HG03025 (cell line): ENCODE measurements around the gene ZBP1.

ENCODE experiments used
- ATAC-seq: cut with Tn5 transposase; IDR thresholded peaks from one replicate; pipeline ENCODE4 v1.9.1; 2021; ENCODE audit warnings: mild to moderate bottlenecking, moderate library complexity; ENCODE audit not compliant: unreplicated experiment, low FRiP score

ZBP1 gene

GRCh38 chr20:57658833-57659516, 38.7 kb upstream of the ZBP1 start:
- no peak for ATAC-seq

GRCh38 chr20:57658447-57658832, 38.2 kb upstream of the ZBP1 start:
- no peak for ATAC-seq

DNA sequence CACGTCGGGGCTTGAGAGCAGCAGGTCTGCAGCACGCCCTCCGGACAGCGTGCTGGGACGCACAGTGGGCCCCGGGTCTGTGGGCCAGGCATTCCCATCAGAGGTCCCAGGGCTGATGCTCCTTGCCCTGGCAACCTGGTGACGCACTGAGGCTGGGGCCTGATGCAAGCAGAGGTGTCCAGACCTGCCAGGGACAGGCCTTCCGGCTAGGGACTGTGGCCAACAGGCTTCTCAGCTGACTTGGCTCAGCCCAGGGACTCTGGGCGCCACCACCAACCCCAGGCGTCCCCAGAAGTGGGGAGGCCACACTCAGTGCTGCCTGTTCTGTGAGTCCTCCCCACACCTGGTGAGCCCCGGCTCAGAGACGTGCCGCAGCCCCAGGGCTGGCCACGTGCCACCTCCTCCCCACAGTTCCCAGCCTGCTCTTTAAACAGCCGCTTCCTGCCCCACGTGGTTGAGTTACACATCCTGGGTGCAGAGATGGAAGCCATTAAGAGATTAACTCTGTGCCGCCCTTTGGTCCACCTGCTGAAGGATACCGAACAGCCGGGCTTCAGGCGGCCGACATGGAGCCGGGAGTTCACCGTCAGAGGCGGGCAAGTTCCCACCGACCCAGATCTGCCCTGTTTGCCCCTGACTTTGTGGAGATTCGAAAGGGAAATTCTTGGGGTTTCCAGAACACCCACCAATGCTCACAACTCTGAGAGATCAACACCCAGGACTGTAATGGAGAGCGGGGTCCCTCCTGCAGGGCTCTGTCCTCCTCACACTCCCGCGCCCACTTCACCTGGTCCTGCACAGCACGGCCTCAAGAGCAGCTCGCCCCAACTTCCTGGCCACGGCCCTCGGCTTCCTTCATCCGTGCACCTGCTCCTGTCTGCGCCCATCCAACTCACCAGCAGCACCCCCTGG, 37.6 kb upstream of the ZBP1 start:
- ATAC-seq: no peak

DNA sequence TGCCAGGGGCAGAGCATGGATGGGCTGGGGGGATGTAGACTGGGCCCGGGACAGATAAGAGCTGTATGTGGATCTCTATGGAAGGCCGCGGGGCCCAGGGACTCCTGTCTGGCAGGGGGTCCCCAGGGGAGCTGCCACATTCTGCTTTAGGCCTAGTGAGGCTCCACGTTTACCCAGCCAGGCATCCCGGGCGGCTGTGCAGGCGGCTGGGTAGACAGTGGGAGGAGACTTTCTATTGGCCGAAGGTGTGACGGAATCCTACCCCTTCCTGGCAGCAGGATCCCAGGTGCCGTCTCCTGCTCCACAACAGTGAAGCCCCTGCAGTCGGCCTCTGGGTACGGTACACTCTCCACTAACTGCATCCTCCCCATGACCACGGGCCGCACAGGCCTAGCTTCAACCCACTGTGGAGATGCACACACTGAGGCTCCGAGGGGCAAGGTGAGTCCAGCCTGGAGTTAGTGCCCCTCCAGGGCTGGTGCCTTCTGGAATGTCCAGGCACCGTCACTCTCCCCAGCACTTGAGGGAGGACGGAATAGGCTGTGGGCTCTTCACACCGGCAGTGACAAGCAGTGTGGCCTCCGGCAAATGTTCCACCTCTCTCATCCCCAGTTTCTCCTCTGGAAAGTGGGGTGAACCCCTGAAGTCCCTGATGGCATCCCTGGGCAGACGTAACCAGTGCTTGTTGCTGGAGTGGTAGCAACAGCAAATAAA, 36.8 kb upstream of the ZBP1 start:
- no peak for ATAC-seq

GRCh38 chr20:57656252-57656820, 36.1 kb upstream of the ZBP1 start:
- ATAC-seq: no peak

DNA sequence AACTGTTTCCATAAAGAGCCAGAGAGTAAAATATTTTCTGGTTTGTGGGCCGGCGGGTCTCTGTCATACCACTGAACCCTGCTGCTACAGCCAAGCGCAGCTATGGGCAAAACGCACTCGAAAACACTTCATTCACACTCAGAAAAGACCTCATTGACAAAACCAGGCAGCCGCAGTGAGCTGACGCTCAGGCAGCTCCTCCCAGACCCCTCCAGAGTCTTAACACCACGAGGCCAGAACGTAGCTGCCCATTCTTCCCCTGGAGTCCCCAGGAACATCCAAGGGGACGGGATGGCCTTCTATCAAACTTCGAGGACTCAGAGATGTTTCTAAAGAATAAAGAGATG, 35.6 kb upstream of the ZBP1 start:
- no peak for ATAC-seq

DNA sequence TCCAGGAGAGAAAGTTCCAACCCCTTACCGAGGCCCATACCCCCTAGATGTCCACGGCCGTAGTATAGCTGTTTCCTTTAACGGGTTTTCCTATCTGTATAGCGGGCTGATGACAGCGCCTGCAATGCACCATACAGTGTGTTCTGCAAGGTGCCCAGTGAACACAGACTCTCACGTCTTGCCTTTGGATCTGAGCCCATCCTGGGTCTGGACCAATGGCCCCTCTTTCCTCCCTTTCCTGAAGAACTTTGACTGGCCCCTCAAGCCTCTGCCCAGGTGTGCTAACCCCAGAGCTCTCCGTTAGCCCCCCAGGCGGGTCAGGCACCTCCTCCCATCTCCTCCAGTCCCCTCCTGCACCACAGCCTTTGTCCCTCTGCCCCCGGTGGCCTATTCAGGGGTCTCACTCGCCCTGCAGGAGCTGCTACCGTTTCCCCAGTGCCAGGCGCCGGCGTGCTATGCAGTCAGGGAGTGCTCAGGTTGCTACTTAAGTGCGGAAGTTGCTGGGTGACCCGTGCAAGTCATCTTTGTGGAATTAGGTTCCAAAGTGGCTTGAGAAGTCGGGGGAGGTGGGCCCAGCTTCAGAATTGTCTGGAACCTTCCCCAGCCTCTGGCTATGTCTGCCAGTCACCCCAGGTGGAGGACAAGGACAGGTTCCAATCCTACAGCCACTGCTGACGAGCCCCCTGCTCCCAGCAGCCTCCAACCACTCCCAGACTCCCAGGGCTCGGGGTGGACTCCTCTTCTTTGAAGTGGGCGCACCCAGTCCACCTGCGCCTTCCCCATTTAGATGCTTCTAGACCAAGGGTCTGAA, 35.0 kb upstream of the ZBP1 start:
- no peak for ATAC-seq

DNA sequence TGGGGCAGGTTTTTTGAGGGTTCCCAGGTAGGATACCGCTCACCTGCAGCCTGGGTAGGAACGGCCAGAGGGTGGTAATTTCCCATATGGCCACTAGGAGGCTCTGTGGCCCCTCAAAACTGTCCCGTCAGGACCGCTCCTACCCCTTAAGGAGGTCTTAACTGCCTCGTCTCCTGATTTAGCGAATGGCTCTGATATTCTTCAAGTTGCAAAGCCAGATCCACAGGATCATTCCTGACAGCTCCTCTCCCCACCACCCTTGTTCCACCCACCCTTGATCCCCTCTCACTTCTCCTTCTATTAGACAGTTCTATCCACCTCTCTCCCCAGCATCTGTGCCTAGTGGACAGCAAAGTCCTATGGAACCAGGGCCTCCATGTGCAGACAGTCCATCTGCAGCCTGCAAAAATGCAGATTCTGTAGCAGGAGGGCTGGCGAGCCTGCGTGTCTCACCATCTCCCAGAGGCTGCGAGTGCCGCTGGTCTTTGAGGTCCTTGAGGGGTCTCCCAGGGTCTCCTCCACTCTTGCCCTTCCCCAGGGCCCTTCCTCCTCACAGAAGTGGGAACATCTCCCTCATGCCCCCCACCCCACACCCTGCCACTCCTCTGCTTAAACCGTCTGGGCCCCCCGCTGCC, 34.3 kb upstream of the ZBP1 start:
- no peak for ATAC-seq

- ATAC-seq: no peak
These were observed 33.7 kb upstream of the ZBP1 start for GRCh38 chr20:57653910-57654309.

- no peak for ATAC-seq
These were observed 33.3 kb upstream of the ZBP1 start for GRCh38 chr20:57653546-57653900.

DNA sequence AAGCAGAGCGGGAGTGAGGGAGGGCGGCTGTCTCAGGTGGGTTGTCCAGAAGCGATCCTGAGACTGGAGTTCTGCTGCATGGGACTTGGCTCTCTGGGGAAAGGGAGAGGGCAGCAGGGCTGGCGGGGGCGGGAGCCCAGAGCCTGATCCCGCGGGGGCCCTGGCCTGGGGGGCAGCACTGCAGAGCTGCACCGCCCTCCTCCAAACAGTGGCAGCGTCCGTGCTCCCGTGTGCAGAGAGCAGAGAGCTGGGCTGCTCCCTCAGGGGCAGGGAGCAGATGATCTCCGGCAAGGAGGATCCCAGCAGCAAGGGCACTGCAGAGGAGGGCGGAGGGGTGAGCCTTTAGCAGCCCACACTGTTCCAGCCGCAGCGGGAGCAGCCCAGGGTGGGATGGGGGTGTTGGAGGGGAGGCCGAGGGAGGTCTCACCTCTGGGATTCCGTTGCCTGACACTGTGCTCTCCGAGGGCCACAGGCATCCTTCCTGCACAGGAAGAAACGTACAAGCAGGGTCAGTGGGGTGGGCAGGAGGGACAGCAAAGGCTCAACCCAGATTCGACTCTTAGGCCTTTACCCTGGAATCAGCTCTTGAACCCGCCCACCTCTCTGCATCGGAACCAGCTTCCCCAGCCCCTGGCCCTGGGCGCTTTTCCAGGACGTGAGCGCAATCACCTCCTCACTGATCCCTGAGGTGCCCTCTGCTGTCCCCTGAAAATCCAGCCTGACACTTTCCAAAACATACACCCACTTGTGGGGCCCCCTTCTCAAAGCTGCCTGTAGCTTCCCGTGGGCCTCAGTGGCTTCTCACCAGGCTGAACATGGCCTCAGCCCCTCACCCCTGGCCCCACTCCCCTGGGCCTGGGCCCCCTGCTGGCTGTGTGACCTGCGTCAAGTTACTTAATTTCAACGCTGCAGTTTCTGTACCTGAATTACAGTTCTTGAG, 32.6 kb upstream of the ZBP1 start:
- no peak for ATAC-seq

GRCh38 chr20:57651881-57652605, 31.8 kb upstream of the ZBP1 start:
- no peak for ATAC-seq

DNA sequence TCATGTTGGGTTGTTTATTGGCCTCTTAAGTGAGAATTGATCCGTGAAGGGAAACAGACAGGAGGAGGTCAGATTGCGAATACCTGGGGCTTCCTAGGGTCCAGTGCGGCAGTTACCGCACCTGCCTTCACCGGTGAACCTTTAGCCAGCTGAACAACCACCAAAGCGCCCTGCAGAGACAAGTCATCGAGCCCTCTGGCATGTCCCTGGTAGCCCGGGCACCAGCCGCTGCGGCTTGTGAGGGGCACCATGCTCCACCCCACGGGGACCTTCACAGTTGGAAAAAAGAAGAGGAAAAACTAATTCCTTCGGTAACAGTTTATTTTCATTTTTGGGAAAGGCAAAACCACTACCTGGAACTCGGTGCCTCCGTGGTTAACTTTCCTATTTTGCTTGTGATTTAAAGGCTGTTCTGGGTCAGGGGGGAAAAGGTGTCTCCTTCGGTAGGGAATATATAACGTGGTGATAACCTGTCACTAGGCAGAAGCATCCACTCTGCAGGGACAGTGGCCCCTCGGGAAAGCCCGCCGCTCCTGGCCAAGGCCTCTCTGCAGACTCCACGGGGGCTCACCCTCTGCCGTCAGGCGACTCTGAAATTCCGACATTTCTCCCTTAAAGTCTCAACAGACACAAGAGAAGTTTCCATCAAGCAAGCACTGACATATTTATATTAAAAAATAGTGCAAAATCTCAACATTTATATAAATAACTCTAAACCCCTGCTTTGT, 30.7 kb upstream of the ZBP1 start:
- no peak for ATAC-seq

- ATAC-seq: no peak
These were observed 30.0 kb upstream of the ZBP1 start for GRCh38 chr20:57650266-57650665.

DNA sequence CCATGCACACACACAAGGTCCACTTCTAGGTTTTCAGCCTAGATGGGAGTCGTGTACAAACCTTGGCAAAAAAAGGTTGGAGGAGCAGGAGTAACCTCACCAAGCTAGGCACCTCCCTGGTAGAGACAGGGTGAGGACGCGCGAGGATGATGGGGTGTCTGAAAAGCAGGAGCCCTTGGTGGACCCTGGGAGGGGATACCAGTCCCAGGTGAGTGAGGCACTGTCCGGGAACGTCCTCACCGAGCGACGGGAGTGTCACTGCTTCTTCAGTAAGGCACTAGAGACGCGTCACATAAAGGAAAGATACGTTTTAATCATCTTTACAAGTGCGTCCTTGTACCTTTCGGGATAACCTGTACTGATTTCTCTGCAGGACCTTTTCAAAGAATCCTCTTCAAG, 29.4 kb upstream of the ZBP1 start:
- no peak for ATAC-seq

GRCh38 chr20:57648878-57649616, 28.8 kb upstream of the ZBP1 start:
- ATAC-seq: no peak
